KOPT-K1 (cell line): ENCODE results near the gene NRTN.
"Not testable (repeated sequence)": the region's sequence is repeated elsewhere in the genome, so short reads cannot be mapped to it uniquely, and the experiment has no call there.

Source experiments
- H3K27ac ChIP-seq: fragments of 200-600 bp; sonication (generic); 2 replicates; pipeline ENCODE4 v1.5.1; 2016; ENCODE audit warnings: antibody characterized with exemption, mild to moderate bottlenecking, low read depth, low read length; ENCODE audit not compliant: poor library complexity, severe bottlenecking
- H3K36me3 ChIP-seq: fragments of 200-600 bp; sonication (generic); 2 replicates; pipeline ENCODE4 v1.5.1; 2017; ENCODE audit warnings: antibody characterized with exemption, mild to moderate bottlenecking, low read length, moderate library complexity; ENCODE audit not compliant: insufficient read depth
- H3K9me3 ChIP-seq: fragments of 200-600 bp; sonication (generic); 2 replicates; pipeline ENCODE4 v1.5.1; 2017; ENCODE audit warnings: antibody characterized with exemption, low read length, mild to moderate bottlenecking; ENCODE audit not compliant: insufficient read depth, poor library complexity, severe bottlenecking

Gene NRTN, protein sequence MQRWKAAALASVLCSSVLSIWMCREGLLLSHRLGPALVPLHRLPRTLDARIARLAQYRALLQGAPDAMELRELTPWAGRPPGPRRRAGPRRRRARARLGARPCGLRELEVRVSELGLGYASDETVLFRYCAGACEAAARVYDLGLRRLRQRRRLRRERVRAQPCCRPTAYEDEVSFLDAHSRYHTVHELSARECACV

DNA sequence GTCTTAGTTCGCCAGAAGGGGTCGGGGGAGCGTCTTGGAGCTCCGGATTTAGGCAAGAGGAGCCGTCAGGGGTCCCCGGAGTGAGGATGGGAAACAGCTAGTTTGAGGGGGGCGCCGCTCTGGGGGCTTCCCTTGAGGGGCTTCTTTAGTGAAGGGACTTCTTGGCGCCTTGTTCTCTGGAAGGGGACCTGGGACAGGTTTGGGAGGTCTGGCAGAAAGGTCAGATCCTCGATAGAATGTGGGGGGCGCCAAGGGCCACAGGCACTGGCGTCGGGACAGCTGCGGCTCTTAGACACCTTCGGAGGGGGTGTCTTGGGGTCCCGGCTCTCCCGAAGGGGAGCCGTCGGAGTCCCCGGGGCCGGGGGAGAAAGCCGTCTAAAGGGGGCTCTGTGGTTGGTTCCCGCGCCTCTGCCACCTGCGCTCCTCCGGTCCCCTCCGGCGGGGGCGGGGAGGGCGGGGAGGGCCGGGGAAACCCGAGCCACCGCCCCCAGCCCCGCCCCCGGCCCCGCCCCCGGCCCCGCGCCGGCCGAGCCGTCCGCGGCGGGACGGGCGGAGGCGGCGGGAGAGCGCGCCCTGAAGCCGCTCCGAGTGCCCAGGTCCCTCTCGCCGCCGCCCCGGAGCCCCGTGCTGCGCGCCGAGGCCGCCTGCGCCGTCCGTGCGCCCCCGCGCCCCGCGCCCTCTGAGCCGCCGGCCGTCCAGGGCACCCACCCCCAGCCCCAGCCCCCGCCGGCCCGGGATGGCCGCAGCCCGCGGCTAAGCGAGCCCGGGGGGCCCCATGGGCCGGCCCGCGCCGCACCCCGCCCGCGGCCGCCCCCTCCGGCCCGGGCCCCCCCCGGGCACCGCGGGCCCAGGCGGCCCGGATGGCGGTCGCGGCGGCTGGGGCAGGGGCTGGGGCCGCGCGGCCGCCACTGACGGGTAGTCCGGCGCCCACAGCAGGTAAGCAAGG is at the start of gene NRTN:
Gene NRTN, plus strand, starts transcription at position 552 of the 946 bp plus-strand sequence. CDS start 19,099 bp downstream, outside the sequence.
- Histone ChIP-seq H3K36me3 (no peaks in the 10 kb centered on the region), H3K27ac (no peak within 1 kb of the TSS), H3K9me3 (no peaks in the 10 kb centered on the region)

DNA sequence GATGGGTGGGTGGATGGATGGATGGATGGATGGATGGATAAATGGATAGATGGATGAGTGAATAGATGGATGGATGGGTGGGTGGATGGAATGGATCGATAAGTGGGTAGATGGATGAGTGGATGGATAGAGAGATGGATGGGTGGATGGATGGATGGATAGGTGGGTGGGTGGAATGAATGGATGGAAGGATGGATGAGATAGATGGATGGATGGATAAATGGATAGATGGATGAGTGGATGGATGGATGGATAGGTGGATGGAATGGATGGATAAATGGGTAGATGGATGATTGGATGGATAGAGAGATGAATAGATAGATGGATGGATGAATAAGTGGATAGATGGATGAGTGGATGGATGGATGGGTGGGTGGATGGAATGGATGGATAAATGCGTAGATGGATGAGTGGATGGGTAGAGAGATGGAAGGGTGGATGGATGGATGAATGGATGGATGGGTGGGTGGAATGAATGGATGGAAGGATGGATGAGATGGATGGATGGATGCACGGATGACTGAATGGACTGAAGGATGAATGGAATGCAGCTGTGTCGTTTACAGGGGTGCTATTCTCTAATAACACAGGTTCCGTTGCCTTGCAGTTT is 42.2 kb upstream of the NRTN start:
- H3K27ac ChIP-seq: no peak overlapping the region
- H3K36me3 ChIP-seq: no peaks in the 10 kb centered on the region
- H3K9me3 ChIP-seq: no peaks in the 10 kb centered on the region

DNA sequence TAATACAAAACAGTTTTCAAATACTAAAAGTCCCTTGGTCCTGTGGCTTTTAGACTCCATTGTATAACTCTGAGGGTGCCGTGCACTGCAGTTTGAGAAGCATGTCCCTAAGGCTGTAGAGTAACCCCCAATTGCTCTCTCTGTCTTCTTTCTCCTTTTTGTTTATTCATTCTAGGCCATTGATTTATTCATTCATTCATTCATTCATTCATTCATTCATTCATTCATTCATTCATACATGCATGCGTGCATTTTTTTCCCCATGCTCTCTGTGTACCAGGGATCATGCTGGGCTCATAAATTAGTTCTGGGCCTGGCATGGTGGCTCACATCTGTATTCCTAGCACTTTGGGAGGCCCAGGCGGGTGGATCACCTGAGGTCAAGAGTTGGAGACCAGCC is 39.6 kb upstream of the NRTN start:
- no peak overlapping the region for H3K27ac ChIP-seq
- H3K9me3 ChIP-seq: no peaks in the 10 kb centered on the region
- no peaks in the 10 kb centered on the region for H3K36me3 ChIP-seq

DNA sequence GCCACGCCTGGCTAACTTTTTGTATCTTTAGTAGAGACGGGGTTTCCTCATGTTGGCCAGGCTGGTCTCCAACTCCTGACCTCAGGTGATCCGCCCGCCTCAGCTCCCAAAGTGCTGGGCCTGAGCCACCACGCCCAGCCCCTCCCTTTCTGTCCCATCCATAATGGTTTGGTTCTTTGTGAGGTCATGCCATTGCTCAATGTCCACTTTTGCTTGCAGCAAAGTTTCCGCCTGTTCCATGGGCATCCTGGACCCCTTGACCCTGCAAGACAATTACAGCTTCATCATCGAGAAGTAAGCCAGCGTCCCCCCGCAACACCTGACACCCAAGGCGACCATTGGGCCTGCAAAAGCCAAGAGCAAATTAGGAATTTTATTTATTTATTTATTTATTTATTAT is 36.9 kb upstream of the NRTN start:
- no peaks in the 10 kb centered on the region for H3K9me3 ChIP-seq
- H3K36me3 ChIP-seq: no peaks in the 10 kb centered on the region
- H3K27ac ChIP-seq: no peak overlapping the region

DNA sequence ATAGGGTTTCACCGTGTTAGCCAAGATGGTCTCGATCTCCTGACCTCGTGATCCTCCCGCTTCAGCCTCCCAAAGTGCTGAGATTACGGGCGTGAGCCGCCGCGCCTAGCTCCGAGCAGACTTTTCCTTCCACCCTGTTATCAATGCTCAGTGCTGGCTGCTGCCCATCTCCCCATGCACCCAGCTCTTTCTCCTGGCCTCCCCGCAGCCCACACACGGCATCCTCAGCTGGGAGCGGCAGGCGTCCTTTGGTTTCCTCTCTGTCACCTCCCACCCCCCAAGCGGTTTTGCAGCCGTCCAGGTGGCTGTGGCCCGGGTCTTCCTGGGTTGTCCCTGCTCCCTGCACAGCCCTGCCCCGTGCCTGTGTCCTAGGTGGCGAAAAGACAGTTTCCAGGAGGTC is 32.5 kb upstream of the NRTN start:
- no peaks in the 10 kb centered on the region for H3K36me3 ChIP-seq
- no peaks in the 10 kb centered on the region for H3K9me3 ChIP-seq
- H3K27ac ChIP-seq: no peak overlapping the region

DNA sequence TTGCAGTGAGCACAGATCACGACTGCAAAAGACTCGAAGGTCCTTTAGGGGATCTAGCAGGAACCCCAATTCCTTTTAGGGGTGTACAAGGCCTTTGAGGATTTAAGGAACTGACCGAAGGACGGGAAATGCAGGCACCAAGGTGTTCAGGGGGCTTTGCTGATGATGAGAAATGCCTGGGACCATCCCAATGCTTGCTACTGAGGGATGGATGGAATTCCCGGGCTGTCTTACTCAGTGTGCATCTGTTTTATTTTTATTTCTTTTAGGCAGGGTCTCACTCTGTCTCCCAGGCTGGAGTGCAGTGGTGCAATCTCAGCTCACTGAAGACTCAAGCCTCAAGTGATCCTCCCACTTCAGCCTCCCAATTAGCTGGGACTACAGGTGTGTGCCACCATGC is 31.6 kb upstream of the NRTN start:
- no peaks in the 10 kb centered on the region for H3K9me3 ChIP-seq
- H3K27ac ChIP-seq: no peak overlapping the region
- H3K36me3 ChIP-seq: no peaks in the 10 kb centered on the region

DNA sequence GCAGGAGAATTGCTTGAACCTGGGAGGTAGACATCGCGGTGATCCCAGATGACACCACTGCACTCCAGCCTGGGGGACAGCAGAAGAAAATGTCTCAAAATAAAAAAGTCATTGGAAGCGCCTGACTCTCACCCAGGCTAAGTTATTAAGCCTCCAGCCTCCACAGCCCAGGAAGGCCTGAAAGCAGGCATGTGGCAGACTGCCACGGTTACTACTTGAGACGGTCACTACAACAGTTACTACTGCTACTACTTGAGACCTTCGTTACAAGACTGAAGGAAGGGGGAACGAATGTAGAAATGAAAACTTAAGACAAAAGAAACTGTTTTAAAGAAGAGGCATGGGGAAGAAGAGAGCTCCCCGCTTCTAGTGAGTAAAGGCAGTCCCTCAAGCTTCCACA is 29.9 kb upstream of the NRTN start:
- Histone ChIP-seq H3K9me3 (no peaks in the 10 kb centered on the region), H3K27ac (no peak overlapping the region), H3K36me3 (no peaks in the 10 kb centered on the region)

DNA sequence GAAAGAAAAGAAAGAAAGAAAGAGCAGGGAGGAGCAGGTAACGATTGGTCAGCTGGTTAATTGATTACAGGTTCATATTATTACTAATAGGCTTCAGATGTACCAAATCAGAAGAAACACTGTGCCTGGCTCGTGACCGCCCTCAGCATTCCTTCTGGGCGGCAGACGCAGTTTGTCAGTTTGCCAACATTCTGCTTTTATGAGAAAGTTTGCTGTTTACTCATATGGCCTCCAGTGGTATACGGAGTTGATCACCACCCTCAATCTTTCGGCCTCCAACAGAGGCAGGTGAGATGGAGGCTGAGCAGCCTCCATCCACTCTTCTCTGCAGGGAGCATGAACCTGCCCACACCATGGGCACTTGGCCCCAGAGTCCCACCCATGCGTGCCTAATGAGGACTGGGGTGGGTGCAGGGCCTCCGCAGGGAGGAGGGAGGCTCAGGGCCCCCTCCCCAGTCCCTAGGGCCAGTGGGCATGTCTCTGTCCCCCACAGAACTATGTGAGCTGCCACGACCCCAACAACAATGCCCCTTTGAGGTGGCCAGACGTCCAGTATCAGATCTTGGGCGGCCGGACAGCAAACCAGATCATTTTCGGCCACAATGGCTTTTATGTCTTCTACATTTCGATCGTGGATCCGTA is 29.1 kb upstream of the NRTN start:
- Histone ChIP-seq H3K36me3 (no peaks in the 10 kb centered on the region), H3K9me3 (no peaks in the 10 kb centered on the region), H3K27ac (no peak overlapping the region)

DNA sequence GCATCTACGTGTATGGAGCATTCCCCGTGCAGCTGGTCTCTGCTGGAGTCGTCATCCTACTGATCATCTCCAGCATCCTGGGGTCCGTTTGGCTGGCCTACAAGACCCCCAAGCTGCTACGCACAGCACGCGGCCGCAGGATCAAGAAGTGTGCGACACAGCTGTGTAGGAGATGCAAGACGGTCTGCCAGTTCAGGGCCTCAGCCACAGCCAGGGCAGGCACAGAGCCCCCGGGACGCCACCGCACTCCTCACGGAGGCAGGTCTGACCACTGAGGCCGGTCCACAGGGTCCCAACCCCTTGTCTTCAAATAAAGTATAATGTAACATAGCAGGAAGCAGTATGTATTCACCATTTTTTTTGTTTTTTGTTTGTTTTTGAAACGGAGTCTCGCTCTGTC is 26.5 kb upstream of the NRTN start:
- Histone ChIP-seq H3K27ac (no peak overlapping the region), H3K9me3 (no peaks in the 10 kb centered on the region), H3K36me3 (peaks cover 12% of the 10 kb centered on the region; the same call in 1 of the 2 replicates)

DNA sequence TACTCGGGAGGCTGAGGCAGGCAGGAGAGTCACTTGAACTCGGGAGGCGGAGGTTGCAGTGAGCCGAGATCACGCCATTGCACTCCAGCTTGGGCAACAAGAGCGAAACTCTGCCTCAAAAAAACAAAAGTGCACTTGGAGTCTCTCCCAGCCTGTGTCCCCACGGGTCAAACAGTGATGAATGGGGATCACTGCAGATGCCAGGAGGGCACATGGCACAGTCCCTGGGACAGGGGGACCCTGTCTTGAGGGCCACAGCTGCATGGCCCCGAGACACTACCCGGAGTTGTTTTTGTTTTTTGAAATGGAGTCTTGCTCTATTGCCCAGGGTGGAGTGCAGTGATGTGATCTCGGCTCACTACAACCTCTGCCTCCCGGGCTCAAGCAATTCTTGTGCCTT is 24.0 kb upstream of the NRTN start:
- H3K36me3 ChIP-seq: peaks cover 34% of the 10 kb centered on the region
- not testable (repeated sequence) for H3K9me3 ChIP-seq, H3K27ac ChIP-seq

DNA sequence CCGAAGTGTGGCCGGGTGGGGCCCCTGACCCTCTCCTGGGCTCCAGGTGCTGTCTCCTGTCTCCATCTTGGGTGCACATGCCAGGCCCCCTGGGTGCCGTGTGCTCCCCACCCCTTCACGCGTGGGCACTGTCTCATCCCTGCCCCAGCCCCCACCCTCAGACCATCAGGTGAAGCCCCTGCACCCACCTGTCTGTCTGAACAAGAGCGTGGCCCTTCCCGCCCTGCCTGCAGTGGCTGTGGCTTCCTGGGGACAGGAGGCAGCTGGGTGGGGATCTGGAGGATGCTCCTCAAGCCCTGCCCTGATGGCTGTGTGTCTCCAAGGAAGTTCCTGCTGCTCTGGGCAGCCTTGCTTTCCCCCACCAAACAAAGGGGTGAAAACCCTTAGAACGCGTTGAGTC is 22.5 kb upstream of the NRTN start:
- H3K27ac ChIP-seq: no peak overlapping the region
- peaks cover 48% of the 10 kb centered on the region for H3K36me3 ChIP-seq
- H3K9me3 ChIP-seq: no peaks in the 10 kb centered on the region

DNA sequence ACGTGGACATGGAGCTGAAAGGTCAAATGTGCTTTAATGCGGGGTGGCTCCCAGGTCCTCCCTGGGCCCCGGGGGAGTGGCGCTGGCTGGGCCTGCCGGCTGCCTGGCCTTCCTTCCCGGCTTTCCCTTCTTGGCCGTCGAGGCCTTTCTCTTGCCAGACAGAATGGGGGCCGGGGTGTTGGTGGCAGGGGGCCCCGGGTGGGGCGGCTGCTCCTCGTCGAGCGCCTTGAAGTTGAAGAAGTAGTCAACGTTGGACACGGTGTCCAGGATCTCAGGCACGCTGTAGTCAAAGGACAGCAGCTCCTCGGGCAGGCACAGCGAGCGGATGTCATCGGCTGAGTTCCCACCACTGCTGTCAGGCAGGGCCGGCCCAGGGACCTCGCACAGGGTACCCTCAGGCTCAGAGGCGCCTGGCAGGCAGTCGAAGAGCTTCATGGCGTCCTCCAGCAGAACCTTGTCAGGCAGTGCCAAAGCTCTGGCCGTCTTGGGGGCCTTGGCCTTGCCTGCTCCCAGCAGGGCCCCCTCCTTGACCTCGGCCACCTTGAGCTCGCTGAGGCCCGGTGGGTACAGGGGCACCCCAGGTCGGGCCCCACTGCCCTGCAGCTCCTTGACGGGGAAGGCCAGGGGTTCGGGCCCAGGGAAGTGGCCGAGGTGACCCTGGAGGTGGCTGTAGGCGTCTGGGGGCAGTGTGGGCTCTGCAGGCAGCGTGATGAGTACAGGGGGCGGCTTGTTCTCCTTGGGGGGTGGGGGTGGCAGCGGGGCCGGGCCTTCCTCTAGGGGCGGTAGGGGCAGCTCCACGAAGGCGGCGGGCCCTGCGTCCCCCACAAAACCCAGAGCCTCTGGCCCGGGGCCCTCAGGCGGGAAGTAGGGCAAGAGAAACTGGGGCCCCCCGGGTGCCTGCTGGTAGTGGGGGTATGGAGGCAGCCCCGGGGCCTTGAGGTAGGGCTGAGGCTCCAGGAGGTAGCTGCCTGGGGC is 21.6 kb upstream of the NRTN start:
- Histone ChIP-seq H3K9me3 (no peaks in the 10 kb centered on the region), H3K27ac (no peak overlapping the region), H3K36me3 (peaks cover 57% of the 10 kb centered on the region)

DNA sequence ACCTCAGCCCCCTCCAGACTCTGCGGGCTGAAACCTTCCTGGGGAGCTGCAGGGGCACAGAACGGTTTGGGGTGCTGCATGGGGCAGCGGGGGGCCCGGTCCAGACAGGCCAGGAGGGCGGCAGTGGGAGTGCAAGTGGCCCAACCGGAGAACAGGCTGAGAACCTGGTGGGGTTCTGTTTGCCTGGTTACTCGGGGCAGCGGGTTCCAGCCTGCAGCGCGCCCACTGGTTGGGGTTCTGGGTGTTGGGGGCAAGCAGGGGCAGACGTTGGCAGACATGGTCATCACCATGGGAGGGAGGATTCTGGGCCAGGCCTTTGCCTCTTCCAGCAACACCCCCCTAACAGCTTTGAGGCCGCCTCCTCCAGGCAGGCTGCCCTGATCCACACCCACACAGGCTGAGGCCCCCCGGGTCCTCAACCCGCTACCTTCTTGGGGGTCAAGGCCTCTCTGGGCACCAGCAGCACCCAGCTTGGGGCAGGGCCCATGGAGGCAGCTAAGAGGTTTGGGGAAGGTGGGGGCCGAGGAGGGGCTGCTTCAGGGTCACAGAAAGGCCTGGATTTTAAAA is 20.2 kb upstream of the NRTN start, which contains the start of gene PRR22:
Gene PRR22, minus strand, starts transcription at position 166 of the 567 bp plus-strand sequence. Its CDS starts 86 bp downstream, at position 80.
- H3K36me3 ChIP-seq: peaks cover 72% of the 10 kb centered on the region

DNA sequence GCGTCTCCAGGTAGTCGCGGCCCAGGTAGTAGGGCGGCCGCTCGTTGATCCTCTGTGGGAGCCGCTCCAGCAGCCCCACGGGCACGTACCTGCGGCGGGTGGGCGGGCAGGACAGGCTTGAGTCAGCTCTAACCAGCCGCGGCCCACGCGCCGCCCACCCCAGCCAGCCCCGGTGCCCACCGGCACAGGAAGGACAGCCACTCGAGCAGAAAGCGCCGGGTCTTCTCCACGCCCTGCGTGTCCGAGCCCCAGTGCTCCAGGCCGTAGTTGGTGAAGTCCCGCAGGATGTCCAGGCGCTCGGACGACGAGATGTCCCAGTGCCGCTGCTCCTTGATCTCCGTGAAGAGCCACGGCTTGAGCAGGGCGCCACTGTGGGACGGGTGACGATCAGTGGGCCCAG is 19.4 kb upstream of the NRTN start:
- Histone ChIP-seq H3K9me3 (no peaks in the 10 kb centered on the region), H3K36me3 (peaks cover 78% of the 10 kb centered on the region), H3K27ac (no peak overlapping the region)

More for the DNA sequence above, 20.2 kb upstream of the NRTN start, which contains the start of gene PRR22:
- no peak within 1 kb of the TSS for H3K27ac ChIP-seq
- no peaks in the 10 kb centered on the region for H3K9me3 ChIP-seq
